H1 (cell line): ENCODE data around the gene MPHOSPH9. TPM values are rescaled to one million over a fixed set of nuclear protein-coding genes. Genes with fewer than 3 reads are reported as not detected.

Experiments
- GTF2F1 ChIP-seq: IDR thresholded peaks from 2 replicates; pipeline ENCODE4 v1.6.1; 2012; ENCODE audit warnings: low read depth, low read length, improper control_type of control experiment, borderline replicate concordance
- NRF1 ChIP-seq: IDR thresholded peaks from 2 replicates; pipeline ENCODE4 v1.6.1; 2011; ENCODE audit warnings: mild to moderate bottlenecking, low read depth, low read length, improper control_type of control experiment
- SRF ChIP-seq: IDR thresholded peaks from 2 replicates; pipeline ENCODE4 v1.6.1; 2011; ENCODE audit warnings: mild to moderate bottlenecking, low read depth, low read length, moderate library complexity
- YY1 ChIP-seq: IDR thresholded peaks from 2 replicates; pipeline ENCODE4 v1.6.1; 2011; ENCODE audit warnings: low read depth, mild to moderate bottlenecking, low read length
- polyA plus RNA-seq, 7 experiments: library from polyadenylated mRNA; depleted of rRNA in 3 of 7; stranded (reverse) in 5 of 7; unstranded in 2 of 7; fragments of >200 nt in 5 of 7; fragments of 200-250 nt in 2 of 7; gene quantifications; 1 replicate in 5 of 7; 2 replicates in 1 of 7; 4 replicates in 1 of 7; pipeline versions ENCODE4 v1.2.1 to v1.2.3, GENCODE V29; 2011 to 2013; ENCODE audit warnings: missing spikeins in 2 of 7, mixed read lengths in 2 of 7
- total RNA-seq: library from RNA; stranded (reverse); fragmentation: NEBNext Ultra II Directional; extraction: Animal tissue kit (Norgen Biotek cat#: 25700); gene quantifications from 2 replicates; pipeline ENCODE4 v1.2.1, GENCODE V29; 2021
- TF ChIP-seq, protein P1 (sequence below): fragments of 300-600 bp; sonication (generic); IDR thresholded peaks from 2 replicates; pipeline ENCODE4 v1.7.1; 2012; ENCODE audit warnings: low read length, moderate library complexity, mild to moderate bottlenecking, inconsistent platforms; ENCODE audit not compliant: insufficient replicate concordance
- TF ChIP-seq, protein P2 (sequence below): IDR thresholded peaks from 2 replicates; pipeline ENCODE4 v1.6.1; 2011; ENCODE audit warnings: low read length, improper control_type of control experiment
- TF ChIP-seq, protein P3 (sequence below): IDR thresholded peaks from 2 replicates; pipeline ENCODE4 v1.6.1; 2012; ENCODE audit warnings: low read length, inconsistent platforms

Gene MPHOSPH9
- total and polyA plus RNA-seq, 2 of the 8 experiments (the other 6 are each of a cell fraction or from before 2014, with no cell fraction given) = 8.8 to 48.8 TPM

DNA sequence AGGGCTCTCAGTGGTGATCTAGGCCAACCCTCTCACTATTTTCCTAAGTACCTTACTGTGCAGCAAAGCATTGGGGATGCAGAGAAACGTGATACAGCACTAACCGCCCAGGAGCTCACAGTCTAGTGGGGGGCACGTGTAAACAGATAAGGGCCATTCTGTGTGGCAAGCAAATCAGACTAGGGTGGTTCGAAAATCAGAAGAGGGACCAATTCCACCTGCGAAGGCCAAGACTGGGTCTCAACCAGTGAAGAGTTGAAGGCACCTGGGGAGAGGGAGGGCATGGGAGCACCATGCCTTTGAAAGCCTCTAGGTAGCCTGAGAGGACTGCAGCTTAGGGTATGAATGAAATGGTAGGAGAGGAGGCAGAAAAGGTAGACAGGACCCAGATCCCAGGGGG, 84.3 kb downstream of the MPHOSPH9 start (continued):
- TF ChIP-seq, protein P1, sequence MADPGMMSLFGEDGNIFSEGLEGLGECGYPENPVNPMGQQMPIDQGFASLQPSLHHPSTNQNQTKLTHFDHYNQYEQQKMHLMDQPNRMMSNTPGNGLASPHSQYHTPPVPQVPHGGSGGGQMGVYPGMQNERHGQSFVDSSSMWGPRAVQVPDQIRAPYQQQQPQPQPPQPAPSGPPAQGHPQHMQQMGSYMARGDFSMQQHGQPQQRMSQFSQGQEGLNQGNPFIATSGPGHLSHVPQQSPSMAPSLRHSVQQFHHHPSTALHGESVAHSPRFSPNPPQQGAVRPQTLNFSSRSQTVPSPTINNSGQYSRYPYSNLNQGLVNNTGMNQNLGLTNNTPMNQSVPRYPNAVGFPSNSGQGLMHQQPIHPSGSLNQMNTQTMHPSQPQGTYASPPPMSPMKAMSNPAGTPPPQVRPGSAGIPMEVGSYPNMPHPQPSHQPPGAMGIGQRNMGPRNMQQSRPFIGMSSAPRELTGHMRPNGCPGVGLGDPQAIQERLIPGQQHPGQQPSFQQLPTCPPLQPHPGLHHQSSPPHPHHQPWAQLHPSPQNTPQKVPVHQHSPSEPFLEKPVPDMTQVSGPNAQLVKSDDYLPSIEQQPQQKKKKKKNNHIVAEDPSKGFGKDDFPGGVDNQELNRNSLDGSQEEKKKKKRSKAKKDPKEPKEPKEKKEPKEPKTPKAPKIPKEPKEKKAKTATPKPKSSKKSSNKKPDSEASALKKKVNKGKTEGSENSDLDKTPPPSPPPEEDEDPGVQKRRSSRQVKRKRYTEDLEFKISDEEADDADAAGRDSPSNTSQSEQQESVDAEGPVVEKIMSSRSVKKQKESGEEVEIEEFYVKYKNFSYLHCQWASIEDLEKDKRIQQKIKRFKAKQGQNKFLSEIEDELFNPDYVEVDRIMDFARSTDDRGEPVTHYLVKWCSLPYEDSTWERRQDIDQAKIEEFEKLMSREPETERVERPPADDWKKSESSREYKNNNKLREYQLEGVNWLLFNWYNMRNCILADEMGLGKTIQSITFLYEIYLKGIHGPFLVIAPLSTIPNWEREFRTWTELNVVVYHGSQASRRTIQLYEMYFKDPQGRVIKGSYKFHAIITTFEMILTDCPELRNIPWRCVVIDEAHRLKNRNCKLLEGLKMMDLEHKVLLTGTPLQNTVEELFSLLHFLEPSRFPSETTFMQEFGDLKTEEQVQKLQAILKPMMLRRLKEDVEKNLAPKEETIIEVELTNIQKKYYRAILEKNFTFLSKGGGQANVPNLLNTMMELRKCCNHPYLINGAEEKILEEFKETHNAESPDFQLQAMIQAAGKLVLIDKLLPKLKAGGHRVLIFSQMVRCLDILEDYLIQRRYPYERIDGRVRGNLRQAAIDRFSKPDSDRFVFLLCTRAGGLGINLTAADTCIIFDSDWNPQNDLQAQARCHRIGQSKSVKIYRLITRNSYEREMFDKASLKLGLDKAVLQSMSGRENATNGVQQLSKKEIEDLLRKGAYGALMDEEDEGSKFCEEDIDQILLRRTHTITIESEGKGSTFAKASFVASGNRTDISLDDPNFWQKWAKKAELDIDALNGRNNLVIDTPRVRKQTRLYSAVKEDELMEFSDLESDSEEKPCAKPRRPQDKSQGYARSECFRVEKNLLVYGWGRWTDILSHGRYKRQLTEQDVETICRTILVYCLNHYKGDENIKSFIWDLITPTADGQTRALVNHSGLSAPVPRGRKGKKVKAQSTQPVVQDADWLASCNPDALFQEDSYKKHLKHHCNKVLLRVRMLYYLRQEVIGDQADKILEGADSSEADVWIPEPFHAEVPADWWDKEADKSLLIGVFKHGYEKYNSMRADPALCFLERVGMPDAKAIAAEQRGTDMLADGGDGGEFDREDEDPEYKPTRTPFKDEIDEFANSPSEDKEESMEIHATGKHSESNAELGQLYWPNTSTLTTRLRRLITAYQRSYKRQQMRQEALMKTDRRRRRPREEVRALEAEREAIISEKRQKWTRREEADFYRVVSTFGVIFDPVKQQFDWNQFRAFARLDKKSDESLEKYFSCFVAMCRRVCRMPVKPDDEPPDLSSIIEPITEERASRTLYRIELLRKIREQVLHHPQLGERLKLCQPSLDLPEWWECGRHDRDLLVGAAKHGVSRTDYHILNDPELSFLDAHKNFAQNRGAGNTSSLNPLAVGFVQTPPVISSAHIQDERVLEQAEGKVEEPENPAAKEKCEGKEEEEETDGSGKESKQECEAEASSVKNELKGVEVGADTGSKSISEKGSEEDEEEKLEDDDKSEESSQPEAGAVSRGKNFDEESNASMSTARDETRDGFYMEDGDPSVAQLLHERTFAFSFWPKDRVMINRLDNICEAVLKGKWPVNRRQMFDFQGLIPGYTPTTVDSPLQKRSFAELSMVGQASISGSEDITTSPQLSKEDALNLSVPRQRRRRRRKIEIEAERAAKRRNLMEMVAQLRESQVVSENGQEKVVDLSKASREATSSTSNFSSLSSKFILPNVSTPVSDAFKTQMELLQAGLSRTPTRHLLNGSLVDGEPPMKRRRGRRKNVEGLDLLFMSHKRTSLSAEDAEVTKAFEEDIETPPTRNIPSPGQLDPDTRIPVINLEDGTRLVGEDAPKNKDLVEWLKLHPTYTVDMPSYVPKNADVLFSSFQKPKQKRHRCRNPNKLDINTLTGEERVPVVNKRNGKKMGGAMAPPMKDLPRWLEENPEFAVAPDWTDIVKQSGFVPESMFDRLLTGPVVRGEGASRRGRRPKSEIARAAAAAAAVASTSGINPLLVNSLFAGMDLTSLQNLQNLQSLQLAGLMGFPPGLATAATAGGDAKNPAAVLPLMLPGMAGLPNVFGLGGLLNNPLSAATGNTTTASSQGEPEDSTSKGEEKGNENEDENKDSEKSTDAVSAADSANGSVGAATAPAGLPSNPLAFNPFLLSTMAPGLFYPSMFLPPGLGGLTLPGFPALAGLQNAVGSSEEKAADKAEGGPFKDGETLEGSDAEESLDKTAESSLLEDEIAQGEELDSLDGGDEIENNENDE = no peak
- TF ChIP-seq YY1 = no peak
- no peak for TF ChIP-seq GTF2F1
- TF ChIP-seq, protein P2, sequence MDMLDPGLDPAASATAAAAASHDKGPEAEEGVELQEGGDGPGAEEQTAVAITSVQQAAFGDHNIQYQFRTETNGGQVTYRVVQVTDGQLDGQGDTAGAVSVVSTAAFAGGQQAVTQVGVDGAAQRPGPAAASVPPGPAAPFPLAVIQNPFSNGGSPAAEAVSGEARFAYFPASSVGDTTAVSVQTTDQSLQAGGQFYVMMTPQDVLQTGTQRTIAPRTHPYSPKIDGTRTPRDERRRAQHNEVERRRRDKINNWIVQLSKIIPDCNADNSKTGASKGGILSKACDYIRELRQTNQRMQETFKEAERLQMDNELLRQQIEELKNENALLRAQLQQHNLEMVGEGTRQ = no peak
- TF ChIP-seq, protein P3, sequence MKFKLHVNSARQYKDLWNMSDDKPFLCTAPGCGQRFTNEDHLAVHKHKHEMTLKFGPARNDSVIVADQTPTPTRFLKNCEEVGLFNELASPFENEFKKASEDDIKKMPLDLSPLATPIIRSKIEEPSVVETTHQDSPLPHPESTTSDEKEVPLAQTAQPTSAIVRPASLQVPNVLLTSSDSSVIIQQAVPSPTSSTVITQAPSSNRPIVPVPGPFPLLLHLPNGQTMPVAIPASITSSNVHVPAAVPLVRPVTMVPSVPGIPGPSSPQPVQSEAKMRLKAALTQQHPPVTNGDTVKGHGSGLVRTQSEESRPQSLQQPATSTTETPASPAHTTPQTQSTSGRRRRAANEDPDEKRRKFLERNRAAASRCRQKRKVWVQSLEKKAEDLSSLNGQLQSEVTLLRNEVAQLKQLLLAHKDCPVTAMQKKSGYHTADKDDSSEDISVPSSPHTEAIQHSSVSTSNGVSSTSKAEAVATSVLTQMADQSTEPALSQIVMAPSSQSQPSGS = no peak
- TF ChIP-seq NRF1 = no peak
- TF ChIP-seq SRF = no peak
- TF ChIP-seq, all 59 proteins: peak for 0
